RWPE1 (cell line): ENCODE data around the gene DDI2.
A peak's percentile ranks its signal among the peaks of the same experiment; 100 is the strongest.

Source experiments
- CTCF ChIA-PET: fragments of 350-600 bp; sonication (Branson Sonifier 250); formaldehyde crosslinking; extraction: SDS; loops from one replicate; lab custom pipeline; 2021; lab: Yijun Ruan, JAX
- POLR2A ChIA-PET: fragments of 400-600 bp; formaldehyde crosslinking; extraction: SDS; loops from one replicate; lab custom pipeline; 2020; ENCODE audit warnings: antibody characterized with exemption; ENCODE audit not compliant: low non-redundant PET; lab: Yijun Ruan, JAX
- DNase-seq: peaks from one replicate; pipeline ENCODE4 v3.0.0; 2012; ENCODE audit warnings: low spot score
- H3K27ac ChIP-seq: fragments of 450-650 bp; 2 replicates; pipeline ENCODE4 v1.5.1; 2017
- TF ChIP-seq, protein P1 (sequence below): fragments of 450-650 bp; conservative IDR thresholded peaks from 2 replicates; pipeline ENCODE4 v1.5.1; 2017; ENCODE audit warnings: low read depth, mild to moderate bottlenecking

DDI2 gene

DNA sequence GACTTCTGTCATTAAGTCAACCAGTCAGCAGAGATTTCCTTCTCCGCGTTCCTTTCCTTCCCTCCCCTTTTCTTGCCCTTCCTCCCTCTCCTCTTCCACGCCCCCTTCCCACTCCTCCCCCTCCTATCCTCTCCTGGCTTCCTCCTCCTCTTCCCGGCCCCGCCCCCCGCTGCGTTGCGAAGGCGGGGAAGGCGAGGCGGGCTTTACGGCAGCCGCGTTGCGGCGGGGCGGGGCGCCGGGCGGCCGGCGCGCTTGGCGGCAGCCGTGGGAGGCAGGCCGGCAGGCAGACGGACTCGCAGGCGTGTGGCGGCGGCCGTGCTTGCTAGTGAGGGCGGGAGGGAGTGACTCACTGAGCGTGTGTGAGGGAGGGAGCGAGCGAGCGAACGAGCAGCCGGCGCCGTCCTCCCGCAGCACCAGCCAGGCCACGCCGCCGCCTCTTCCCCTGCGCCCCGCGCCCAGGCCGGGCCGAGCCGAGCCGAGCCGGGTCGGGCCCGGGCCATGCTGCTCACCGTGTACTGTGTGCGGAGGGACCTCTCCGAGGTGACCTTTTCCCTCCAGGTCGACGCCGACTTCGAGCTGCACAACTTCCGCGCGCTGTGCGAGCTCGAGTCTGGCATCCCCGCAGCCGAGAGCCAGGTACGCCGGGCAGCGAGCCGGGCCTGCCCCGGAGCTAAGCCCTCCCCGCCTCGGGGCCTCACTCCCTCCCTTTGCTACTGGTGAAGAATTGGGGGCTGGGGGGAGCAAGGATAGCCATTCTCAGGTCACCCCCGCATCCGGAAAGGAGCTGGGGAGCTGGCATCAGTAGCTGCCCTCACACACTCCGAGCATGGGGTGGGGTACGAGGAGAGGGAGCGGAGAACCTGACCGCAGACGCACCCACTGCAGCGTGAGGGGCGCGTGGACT is at the start of gene DDI2:
Gene DDI2 (plus strand): TSS at position 286 of the 904 bp plus-strand sequence. CDS start 213 bp downstream, at position 499.
- CTCF ChIA-PET, result no interaction called here
- peak within 1 kb of the TSS; percentile 96 for H3K27ac ChIP-seq
- DNase-seq, result peak; percentile 96
- POLR2A ChIA-PET, result interaction anchor here (1.2 to 4.2 kb wide), 2 partner anchors 13 to 14 kb away, joined by 8 to 14 read pairs; no protein-coding TSS in a partner anchor
- TF ChIP-seq, protein P1, sequence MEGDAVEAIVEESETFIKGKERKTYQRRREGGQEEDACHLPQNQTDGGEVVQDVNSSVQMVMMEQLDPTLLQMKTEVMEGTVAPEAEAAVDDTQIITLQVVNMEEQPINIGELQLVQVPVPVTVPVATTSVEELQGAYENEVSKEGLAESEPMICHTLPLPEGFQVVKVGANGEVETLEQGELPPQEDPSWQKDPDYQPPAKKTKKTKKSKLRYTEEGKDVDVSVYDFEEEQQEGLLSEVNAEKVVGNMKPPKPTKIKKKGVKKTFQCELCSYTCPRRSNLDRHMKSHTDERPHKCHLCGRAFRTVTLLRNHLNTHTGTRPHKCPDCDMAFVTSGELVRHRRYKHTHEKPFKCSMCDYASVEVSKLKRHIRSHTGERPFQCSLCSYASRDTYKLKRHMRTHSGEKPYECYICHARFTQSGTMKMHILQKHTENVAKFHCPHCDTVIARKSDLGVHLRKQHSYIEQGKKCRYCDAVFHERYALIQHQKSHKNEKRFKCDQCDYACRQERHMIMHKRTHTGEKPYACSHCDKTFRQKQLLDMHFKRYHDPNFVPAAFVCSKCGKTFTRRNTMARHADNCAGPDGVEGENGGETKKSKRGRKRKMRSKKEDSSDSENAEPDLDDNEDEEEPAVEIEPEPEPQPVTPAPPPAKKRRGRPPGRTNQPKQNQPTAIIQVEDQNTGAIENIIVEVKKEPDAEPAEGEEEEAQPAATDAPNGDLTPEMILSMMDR, result no peak

DNA sequence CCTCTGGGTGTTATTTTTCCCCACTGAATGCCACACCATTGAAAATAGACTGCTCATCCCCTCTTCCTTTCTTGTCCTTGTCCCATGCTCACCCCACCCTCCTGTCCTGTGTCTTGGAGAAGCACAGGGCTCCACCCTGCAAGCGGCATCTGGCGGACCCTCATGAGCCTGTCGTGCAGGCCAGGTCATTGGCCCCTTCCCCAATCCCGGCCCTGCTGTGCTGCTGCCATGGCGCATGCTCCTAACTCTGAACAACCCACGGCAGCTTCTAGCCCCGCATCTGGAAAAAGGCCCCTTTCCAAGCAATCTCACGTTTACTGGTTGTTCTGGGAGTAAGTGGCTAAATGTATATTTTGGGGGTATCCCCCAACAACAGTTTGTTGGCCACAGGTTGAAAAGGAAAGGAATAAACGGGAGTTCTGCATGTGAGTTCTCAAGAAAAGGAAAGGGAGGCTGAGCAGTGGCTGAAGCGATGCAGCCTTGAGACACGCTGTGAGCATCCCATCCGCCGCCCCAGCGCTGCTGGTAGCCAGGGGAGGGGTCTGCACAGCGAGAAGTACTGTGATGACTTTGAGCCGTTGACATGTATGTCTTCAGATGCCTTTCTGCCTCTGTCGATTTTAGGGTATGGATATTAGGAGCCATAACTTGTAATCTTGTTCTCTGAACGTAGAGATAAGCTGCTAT is 48.7 kb upstream of the DDI2 start:
- 0 out of 2 replicates have a peak overlapping the region, but pooled peaks have one; percentile 5 for H3K27ac ChIP-seq
- no peak for DNase-seq
- POLR2A ChIA-PET, result no interaction called here
- TF ChIP-seq, protein P1, result no peak
- CTCF ChIA-PET, result no interaction called here

DNA sequence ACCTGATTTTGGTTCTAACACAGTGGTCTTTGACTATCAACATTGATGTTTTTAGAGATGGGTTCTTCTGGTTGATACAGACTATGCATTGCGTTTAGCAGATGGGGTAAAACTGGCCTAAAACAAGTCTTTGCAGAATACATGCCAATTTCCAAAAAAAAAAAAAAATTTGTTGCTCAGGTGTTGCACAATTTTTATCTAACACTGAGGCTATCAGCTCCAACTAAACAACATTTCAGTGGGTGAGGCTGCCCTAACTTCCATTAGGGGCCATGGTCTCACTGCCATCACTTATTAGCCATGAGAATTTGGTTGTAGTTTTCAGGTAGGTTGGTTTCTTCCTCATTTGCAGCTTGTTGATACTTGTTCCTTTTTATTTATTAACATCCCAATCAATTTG is 46.4 kb upstream of the DDI2 start:
- ChIA-PET CTCF (interaction anchor here (0.5 to 0.6 kb wide), 3 partner anchors 14 to 613 kb away, joined by 3 to 5 read pairs (median 4); no protein-coding TSS in a partner anchor), POLR2A (no interaction called here)
- H3K27ac ChIP-seq, result no peak overlapping the region
- TF ChIP-seq, protein P1, result no peak
- DNase-seq, result no peak

DNA sequence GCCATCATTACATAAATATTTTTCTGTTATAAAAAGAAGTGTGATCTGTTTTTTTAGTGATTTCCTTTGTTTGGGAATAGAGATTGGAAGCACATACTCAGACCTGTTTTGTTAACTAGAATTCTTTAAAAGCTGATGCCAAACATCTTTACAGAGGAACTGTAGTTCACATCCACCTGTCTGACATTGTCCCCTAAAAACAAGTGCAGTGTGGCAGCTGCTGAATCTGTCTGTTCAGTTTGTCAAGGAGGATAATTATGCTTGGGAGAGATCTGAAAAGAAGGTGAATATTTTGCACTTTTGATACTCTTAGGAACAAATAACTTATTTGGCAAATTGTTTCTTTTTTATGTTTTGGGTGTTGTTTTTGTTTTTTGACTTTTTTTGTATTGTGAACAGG is 46.0 kb upstream of the DDI2 start:
- DNase-seq, result no peak
- CTCF ChIA-PET, result interaction anchor here (0.5 to 0.6 kb wide), 2 partner anchors 15 to 612 kb away, joined by 3 to 4 read pairs; no protein-coding TSS in a partner anchor
- TF ChIP-seq, protein P1, result no peak
- POLR2A ChIA-PET, result no interaction called here
- no peak overlapping the region for H3K27ac ChIP-seq

DNA sequence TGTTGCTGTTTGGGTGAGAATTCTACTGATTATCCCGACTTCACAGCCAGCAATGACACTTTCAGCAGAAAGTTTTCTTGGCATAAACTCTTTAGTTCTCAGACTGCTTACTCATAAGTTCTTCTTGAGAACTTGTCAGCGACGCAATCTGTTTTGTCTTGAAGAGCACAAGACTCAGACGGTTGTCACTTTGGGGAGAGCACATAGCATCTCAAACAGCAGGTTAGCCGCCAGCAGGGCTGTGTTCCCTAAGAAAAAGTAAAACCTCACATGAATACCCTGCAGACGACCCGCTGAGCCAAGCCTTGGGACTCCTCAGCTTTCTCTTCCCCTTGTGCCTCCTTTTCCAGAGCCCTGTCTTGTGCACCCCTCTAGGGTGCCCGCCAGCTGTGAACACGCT is 43.8 kb upstream of the DDI2 start:
- TF ChIP-seq, protein P1, result no peak
- ChIA-PET POLR2A (no interaction called here), CTCF (no interaction called here)
- DNase-seq, result no peak
- no peak overlapping the region for H3K27ac ChIP-seq

DNA sequence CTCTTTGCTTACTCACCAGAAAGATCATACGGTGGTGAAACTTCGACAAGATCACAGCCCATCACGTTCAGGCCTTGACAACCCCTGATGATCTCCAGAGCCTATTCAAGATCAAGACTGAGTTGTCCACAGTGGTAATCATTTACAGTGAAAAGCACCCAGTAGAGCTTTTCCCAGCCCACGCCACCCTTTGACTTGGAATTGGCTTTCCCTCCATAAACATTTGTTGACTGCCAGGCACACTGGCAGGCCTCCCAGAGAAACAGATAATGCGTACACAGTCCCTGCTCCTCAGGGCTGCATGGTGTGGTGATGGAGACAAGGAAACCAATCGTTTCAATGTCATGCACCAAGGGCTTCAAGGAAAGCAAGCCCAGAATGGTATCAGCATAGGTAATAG is 42.5 kb upstream of the DDI2 start:
- ChIA-PET CTCF (no interaction called here), POLR2A (no interaction called here)
- TF ChIP-seq, protein P1, result no peak
- no peak for DNase-seq
- no peak overlapping the region for H3K27ac ChIP-seq
